Fibroblast of villous mesenchyme (primary cell): Measurements from ENCODE around the gene MGMT. TPM values are rescaled to one million over a fixed set of nuclear protein-coding genes. Genes with fewer than 3 reads are reported as not detected.

Experiments used
- DNase-seq: peaks from one replicate; pipeline ENCODE4 v3.0.0-alpha.2; 2010; ENCODE audit warnings: low read depth
- H3K4me3 ChIP-seq: 2 replicates; pipeline ENCODE4 v1.5.1; 2011; ENCODE audit warnings: low read depth, mild to moderate bottlenecking, low read length
- CTCF ChIP-seq: IDR thresholded peaks from 2 replicates; pipeline ENCODE4 v1.5.1; 2012; ENCODE audit warnings: low read depth, mild to moderate bottlenecking, low read length; ENCODE audit not compliant: insufficient read depth
- total RNA-seq: library from RNA; depleted of rRNA; stranded (reverse); fragments of >200 nt; gene quantifications from 2 replicates; pipeline ENCODE4 v1.2.3, GENCODE V29; 2012

MGMT gene
- total RNA-seq, 1 donor, result 10.4 TPM

- no peak for TF ChIP-seq CTCF
- no peak for DNase-seq
- no peak overlapping the region for H3K4me3 ChIP-seq
Observed at GRCh38 chr10:129486805-129487204, 19.8 kb downstream of the MGMT start.

- no peak overlapping the region for H3K4me3 ChIP-seq
- no peak for TF ChIP-seq CTCF
- DNase-seq, result peak; percentile 12
Observed at GRCh38 chr10:129491123-129491734, 24.2 kb downstream of the MGMT start.

- no peak for TF ChIP-seq CTCF
Observed at GRCh38 chr10:129494176-129494575, 27.1 kb downstream of the MGMT start.

DNA sequence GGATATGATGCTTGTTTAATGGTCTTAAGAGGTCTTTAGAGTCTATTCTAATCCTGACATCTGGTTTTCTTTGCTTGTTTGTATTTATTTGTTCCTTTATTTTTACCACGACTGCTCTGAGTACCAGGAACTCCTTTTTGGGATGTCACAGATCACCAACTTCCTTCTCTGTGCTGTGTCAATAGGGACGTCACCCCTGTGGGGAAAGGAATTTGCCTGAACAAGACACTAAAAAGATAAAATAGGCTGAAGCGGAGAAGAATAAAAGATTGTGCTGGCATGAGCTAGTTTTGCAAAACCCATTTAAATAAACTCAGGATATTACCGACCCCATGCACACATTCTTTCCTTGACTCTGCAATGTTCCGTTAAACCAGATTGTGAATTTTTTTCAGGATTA is 27.7 kb downstream of the MGMT start:
- TF ChIP-seq CTCF, result no peak
- DNase-seq, result no peak
- no peak overlapping the region for H3K4me3 ChIP-seq

More at GRCh38 chr10:129494176-129494575, 27.1 kb downstream of the MGMT start:
- DNase-seq, result no peak
- H3K4me3 ChIP-seq, result no peak overlapping the region

DNA sequence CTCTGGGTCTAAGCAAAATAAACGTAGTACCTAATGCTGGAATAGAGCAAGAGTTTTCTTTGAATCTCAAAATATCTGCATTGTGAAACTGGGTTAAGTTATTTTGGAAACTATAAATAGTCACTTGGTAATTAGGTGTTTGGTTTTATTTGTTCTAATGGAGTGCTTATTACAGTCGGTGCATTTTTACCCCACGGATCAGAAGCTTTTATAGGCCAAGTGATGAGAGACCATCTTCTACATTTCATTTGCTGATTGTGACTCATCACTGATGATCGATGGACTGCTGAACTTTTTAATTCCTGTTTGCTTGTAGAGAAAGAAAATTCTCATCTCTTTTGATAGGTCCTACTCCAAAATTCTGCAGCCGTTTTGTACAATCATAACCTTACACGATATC is 28.2 kb downstream of the MGMT start:
- no peak overlapping the region for H3K4me3 ChIP-seq
- TF ChIP-seq CTCF, result no peak
- DNase-seq, result no peak

- no peak overlapping the region for H3K4me3 ChIP-seq
- DNase-seq, result peak; percentile 30
- TF ChIP-seq CTCF, result no peak
Observed at GRCh38 chr10:129495698-129496097, 28.7 kb downstream of the MGMT start.

GRCh38 chr10:129497013-129497412 is 30.0 kb downstream of the MGMT start:
- TF ChIP-seq CTCF, result no peak
- H3K4me3 ChIP-seq, result no peak overlapping the region
- peak; percentile 7 for DNase-seq
